Vagina (tissue), 2 donors: ENCODE data around the gene CRACR2B. TPM values are rescaled to one million over a fixed set of nuclear protein-coding genes. Genes with fewer than 3 reads are reported as not detected.

ENCODE experiments used
- DNase-seq, 2 donors: peaks; one replicate each; pipeline ENCODE4 v3.0.0-alpha.2; 2017; ENCODE audit errors: extremely low spot score in 2 of 2
- H3K27ac ChIP-seq: fragments of 200-600 bp; sonication (generic); one replicate; pipeline ENCODE4 v1.5.1; 2019
- H3K27me3 ChIP-seq: fragments of 200-600 bp; sonication (generic); one replicate; pipeline ENCODE4 v1.5.1; 2019
- H3K36me3 ChIP-seq, 2 donors: fragments of 200-600 bp; sonication (generic); one replicate each; pipeline ENCODE4 v1.5.1; 2017 to 2019
- H3K4me1 ChIP-seq: fragments of 200-600 bp; sonication (generic); one replicate; pipeline ENCODE4 v1.5.1; 2019
- H3K4me3 ChIP-seq, 2 donors: fragments of 200-600 bp; sonication (generic); 1 replicate in 1 of 2; 2 replicates in 1 of 2; pipeline ENCODE4 v1.5.1; 2016 to 2019
- H3K9me3 ChIP-seq: fragments of 200-600 bp; sonication (generic); one replicate; pipeline ENCODE4 v1.5.1; 2019
- POLR2A ChIP-seq, 2 donors: fragments of 450-650 bp; IDR thresholded peaks; one replicate each; pipeline ENCODE4 v1.6.1; 2017; ENCODE audit warnings: antibody characterized with exemption in 2 of 2, mild to moderate bottlenecking in 2 of 2, moderate library complexity in 2 of 2
- POLR2AphosphoS5 ChIP-seq, 2 donors: sonication (generic); formaldehyde crosslinking; IDR thresholded peaks; one replicate each; pipeline ENCODE4 v1.9.0; 2017; ENCODE audit warnings: antibody characterized with exemption in 2 of 2, mild to moderate bottlenecking in 2 of 2, low read depth in 1 of 2; ENCODE audit not compliant: insufficient read depth in 1 of 2
- intact Hi-C: fragments of 100-400 bp; cut with DNase I; formaldehyde crosslinking; loops from one replicate; pipeline ENCODE4 v1.15.1; 2023
- total RNA-seq: library from RNA; depleted of rRNA; stranded (reverse); fragments of >200 nt; gene quantifications from one replicate; pipeline ENCODE4 v1.2.3, GENCODE V29; 2016
- TF ChIP-seq, protein P1 (sequence below), 3 experiments: fragments of 450-650 bp in 2 of 3; fragments of 200-600 bp in 1 of 3; sonication (generic) in 1 of 3; IDR thresholded peaks; one replicate each; pipeline ENCODE4 v1.5.1; 2017 to 2019; ENCODE audit warnings: antibody characterized with exemption in 3 of 3, mild to moderate bottlenecking in 2 of 3, moderate library complexity in 2 of 3

Gene CRACR2B
- total RNA-seq, 1 donor from 2014 or later, result 4.9 TPM

- no peaks in the 10 kb centered on the region for H3K9me3 ChIP-seq
- no peak overlapping the region for H3K27ac ChIP-seq
- intact Hi-C loops, result no loop called here
- DNase-seq, result no peak
- TF ChIP-seq, protein P1, sequence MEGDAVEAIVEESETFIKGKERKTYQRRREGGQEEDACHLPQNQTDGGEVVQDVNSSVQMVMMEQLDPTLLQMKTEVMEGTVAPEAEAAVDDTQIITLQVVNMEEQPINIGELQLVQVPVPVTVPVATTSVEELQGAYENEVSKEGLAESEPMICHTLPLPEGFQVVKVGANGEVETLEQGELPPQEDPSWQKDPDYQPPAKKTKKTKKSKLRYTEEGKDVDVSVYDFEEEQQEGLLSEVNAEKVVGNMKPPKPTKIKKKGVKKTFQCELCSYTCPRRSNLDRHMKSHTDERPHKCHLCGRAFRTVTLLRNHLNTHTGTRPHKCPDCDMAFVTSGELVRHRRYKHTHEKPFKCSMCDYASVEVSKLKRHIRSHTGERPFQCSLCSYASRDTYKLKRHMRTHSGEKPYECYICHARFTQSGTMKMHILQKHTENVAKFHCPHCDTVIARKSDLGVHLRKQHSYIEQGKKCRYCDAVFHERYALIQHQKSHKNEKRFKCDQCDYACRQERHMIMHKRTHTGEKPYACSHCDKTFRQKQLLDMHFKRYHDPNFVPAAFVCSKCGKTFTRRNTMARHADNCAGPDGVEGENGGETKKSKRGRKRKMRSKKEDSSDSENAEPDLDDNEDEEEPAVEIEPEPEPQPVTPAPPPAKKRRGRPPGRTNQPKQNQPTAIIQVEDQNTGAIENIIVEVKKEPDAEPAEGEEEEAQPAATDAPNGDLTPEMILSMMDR (IDR thresholded peaks at IDR 0.05), result no peak
- TF ChIP-seq POLR2AphosphoS5 (IDR thresholded peaks at IDR 0.05; ENCODE audit: insufficient read depth in 1 of 2, low read depth in 1 of 2), result no peak
- TF ChIP-seq POLR2A (IDR thresholded peaks at IDR 0.05), result no peak
- no peaks in the 10 kb centered on the region for H3K27me3 ChIP-seq
- H3K4me1 ChIP-seq, result no peaks in the 10 kb centered on the region
- peaks cover 0 to 5% of the 10 kb centered on the region in 2 donors for H3K36me3 ChIP-seq
- H3K4me3 ChIP-seq, result no peak overlapping the region
These were observed 42.4 kb downstream of the CRACR2B start for GRCh38 chr11:870127-870413.

DNA sequence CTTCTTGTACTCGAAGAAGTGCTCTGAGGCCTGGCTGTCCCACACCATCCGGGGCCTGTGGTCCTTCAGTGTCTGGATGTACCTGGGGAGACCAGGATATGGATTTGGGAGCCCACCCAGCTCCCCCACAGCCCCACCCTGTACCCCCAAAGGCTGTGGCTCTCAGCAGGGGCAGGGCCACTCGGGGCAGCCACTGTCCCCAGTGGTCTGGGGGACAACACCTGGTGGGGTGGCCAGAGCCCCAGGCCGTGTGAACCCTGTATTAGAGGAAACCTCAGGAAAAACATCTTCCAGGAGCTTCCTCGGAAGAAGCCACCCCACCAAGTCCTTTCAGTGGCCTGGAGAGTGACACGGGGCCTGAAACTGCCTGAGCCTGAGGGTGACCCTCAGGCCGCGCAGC, 42.7 kb downstream of the CRACR2B start:
- TF ChIP-seq POLR2A (IDR thresholded peaks at IDR 0.05) (no peak), POLR2AphosphoS5 (IDR thresholded peaks at IDR 0.05; ENCODE audit: insufficient read depth in 1 of 2, low read depth in 1 of 2) (no peak)
- TF ChIP-seq, protein P1 (IDR thresholded peaks at IDR 0.05), result no peak
- no peaks in the 10 kb centered on the region for H3K4me1 ChIP-seq
- DNase-seq, result no peak
- peaks cover 0 to 5% of the 10 kb centered on the region in 2 donors for H3K36me3 ChIP-seq
- no peak overlapping the region for H3K4me3 ChIP-seq
- no peaks in the 10 kb centered on the region for H3K9me3 ChIP-seq
- no peak overlapping the region for H3K27ac ChIP-seq
- H3K27me3 ChIP-seq, result no peaks in the 10 kb centered on the region
- intact Hi-C loops, result no loop called here

DNA sequence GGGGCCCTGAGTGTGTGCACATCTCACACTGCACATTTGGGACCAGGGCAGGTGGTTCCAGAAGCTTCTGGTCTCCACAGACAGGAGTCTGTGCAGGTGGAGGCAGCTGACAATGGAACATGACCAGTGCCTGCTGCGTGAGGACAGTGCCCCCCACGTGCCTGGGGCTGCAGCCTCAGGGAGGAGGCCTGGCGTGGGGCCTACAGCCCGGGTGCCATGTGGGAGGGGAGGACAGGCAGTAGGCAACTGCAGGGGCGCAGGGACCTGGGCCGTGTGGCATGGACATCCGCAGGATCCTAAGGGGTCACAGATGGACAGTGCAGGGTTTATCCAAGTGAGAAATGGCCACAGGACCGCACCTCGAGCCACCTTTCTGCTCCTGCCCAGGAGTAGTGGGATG, 43.8 kb downstream of the CRACR2B start:
- H3K4me3 ChIP-seq, result no peak overlapping the region
- H3K27ac ChIP-seq, result no peak overlapping the region
- no peak for TF ChIP-seq POLR2A (IDR thresholded peaks at IDR 0.05)
- TF ChIP-seq, protein P1 (IDR thresholded peaks at IDR 0.05), result no peak
- TF ChIP-seq POLR2AphosphoS5 (IDR thresholded peaks at IDR 0.05; ENCODE audit: insufficient read depth in 1 of 2, low read depth in 1 of 2), result no peak
- no peaks in the 10 kb centered on the region for H3K36me3 ChIP-seq
- intact Hi-C loops, result no loop called here
- H3K9me3 ChIP-seq, result no peaks in the 10 kb centered on the region
- no peak for DNase-seq
- H3K27me3 ChIP-seq, result no peaks in the 10 kb centered on the region
- H3K4me1 ChIP-seq, result no peaks in the 10 kb centered on the region

GRCh38 chr11:872799-873198, 45.1 kb downstream of the CRACR2B start:
- no peak for DNase-seq
- H3K4me3 ChIP-seq, result no peak overlapping the region
- intact Hi-C loops, result no loop called here
- H3K4me1 ChIP-seq, result no peaks in the 10 kb centered on the region
- H3K9me3 ChIP-seq, result no peaks in the 10 kb centered on the region
- no peaks in the 10 kb centered on the region for H3K36me3 ChIP-seq
- H3K27ac ChIP-seq, result no peak overlapping the region
- TF ChIP-seq POLR2A (IDR thresholded peaks at IDR 0.05) (no peak), POLR2AphosphoS5 (IDR thresholded peaks at IDR 0.05; ENCODE audit: insufficient read depth in 1 of 2, low read depth in 1 of 2) (no peak)
- TF ChIP-seq, protein P1 (IDR thresholded peaks at IDR 0.05), result no peak
- H3K27me3 ChIP-seq, result no peaks in the 10 kb centered on the region

GRCh38 chr11:873706-874105, 46.0 kb downstream of the CRACR2B start:
- Histone ChIP-seq H3K36me3 (no peaks in the 10 kb centered on the region), H3K27ac (no peak overlapping the region), H3K27me3 (no peaks in the 10 kb centered on the region), H3K4me1 (no peaks in the 10 kb centered on the region), H3K9me3 (no peaks in the 10 kb centered on the region), H3K4me3 (no peak overlapping the region)
- intact Hi-C loops, result no loop called here
- TF ChIP-seq POLR2AphosphoS5 (IDR thresholded peaks at IDR 0.05; ENCODE audit: insufficient read depth in 1 of 2, low read depth in 1 of 2), result no peak
- no peak for TF ChIP-seq POLR2A (IDR thresholded peaks at IDR 0.05)
- TF ChIP-seq, protein P1 (IDR thresholded peaks at IDR 0.05), result no peak
- no peak for DNase-seq
